IPS DF 6.9 (cell line): ENCODE data around the gene LYPD3.

Experiments
- DNase-seq: peaks from one replicate; pipeline ENCODE4 v3.0.0-alpha.2; 2013; ENCODE audit warnings: low read depth, low spot score
- H3K27ac ChIP-seq: one replicate; pipeline ENCODE4 v1.5.1; 2013; ENCODE audit warnings: low read length, control low read depth
- H3K27me3 ChIP-seq: 2 replicates; pipeline ENCODE4 v1.6.1; 2013; ENCODE audit warnings: mild to moderate bottlenecking, low read length; ENCODE audit not compliant: control insufficient read depth, insufficient read depth
- H3K36me3 ChIP-seq: 2 replicates; pipeline ENCODE4 v1.6.1; 2013; ENCODE audit warnings: low read length; ENCODE audit not compliant: control insufficient read depth, insufficient read depth
- H3K4me1 ChIP-seq: 2 replicates; pipeline ENCODE4 v1.6.1; 2013; ENCODE audit warnings: low read length; ENCODE audit not compliant: control insufficient read depth, insufficient read depth
- H3K4me3 ChIP-seq: 2 replicates; pipeline ENCODE4 v1.5.1; 2013; ENCODE audit warnings: mild to moderate bottlenecking, low read length
- H3K9me3 ChIP-seq: 2 replicates; pipeline ENCODE4 v1.6.1; 2013; ENCODE audit warnings: low read length, inconsistent platforms; ENCODE audit not compliant: control insufficient read depth, insufficient read depth
- WGBS: extraction: QIAGEN DNeasy Blood & Tissue Kit; methylation state at CpG from one replicate; pipeline ENCODE4 v1.1.7; 2013; ENCODE audit warnings: mixed read lengths, missing lambda C conversion rate; ENCODE audit not compliant: insufficient read length, insufficient coverage; 5-methylcytosine and 5-hydroxymethylcytosine counted together

LYPD3 gene

GRCh38 chr19:43420954-43421353, 44.5 kb downstream of the LYPD3 start:
- Histone ChIP-seq H3K9me3 (no peaks in the 10 kb centered on the region), H3K36me3 (no peaks in the 10 kb centered on the region), H3K4me1 (no peaks in the 10 kb centered on the region), H3K27me3 (no peaks in the 10 kb centered on the region), H3K4me3 (no peak overlapping the region), H3K27ac (no peak overlapping the region)
- WGBS: no CpG with 5 or more reads among the region's 6 CpGs
- DNase-seq: no peak

- no peaks in the 10 kb centered on the region for H3K9me3 ChIP-seq
- no peaks in the 10 kb centered on the region for H3K27me3 ChIP-seq
- H3K4me3 ChIP-seq: no peak overlapping the region
- no peak overlapping the region for H3K27ac ChIP-seq
- H3K36me3 ChIP-seq: no peaks in the 10 kb centered on the region
- no peaks in the 10 kb centered on the region; the same call in 1 of the 2 replicates for H3K4me1 ChIP-seq
- no CpG with 5 or more reads among the region's 4 CpGs for WGBS
- DNase-seq: no peak
These were observed 48.3 kb downstream of the LYPD3 start for GRCh38 chr19:43416951-43417623.

- Histone ChIP-seq H3K4me1 (no peaks in the 10 kb centered on the region; the same call in 1 of the 2 replicates), H3K9me3 (no peaks in the 10 kb centered on the region), H3K4me3 (no peak within 1 kb of the TSS), H3K27ac (no peak within 1 kb of the TSS), H3K27me3 (no peaks in the 10 kb centered on the region), H3K36me3 (no peaks in the 10 kb centered on the region)
- no CpG with 5 or more reads among the region's 21 CpGs for WGBS
- DNase-seq: no peak
These were observed 50.9 kb downstream of the LYPD3 start, which contains the start of gene TEX101 for GRCh38 chr19:43414554-43414953. TEX101 (plus strand) TSS chr19:43414890; CDS start chr19:43415920, 1,030 bp downstream.

DNA sequence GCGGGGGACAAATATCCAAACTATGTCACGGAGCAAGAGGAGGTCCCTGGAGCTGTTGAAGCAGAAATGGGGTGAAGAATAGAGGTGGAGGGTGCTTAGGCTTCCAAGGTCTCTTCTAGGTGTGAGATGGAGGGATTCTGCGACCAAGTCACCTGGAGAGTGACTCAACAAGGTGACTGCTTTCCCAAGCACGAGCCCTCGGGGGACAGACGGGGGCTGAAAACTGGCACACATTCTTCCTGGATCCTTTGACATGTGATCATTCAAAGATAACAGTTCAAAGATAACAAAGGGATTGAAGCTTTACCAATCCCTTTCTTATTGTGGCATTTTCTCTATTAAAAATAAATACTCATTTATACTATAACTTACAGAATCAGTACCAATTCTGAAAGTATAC, 53.0 kb downstream of the LYPD3 start:
- Histone ChIP-seq H3K36me3 (no peaks in the 10 kb centered on the region), H3K27ac (no peak overlapping the region), H3K4me3 (no peak overlapping the region), H3K27me3 (no peaks in the 10 kb centered on the region), H3K9me3 (no peaks in the 10 kb centered on the region), H3K4me1 (peaks cover 1% of the 10 kb centered on the region; the same call in 1 of the 2 replicates)
- WGBS: no CpG with 5 or more reads among the region's 6 CpGs
- no peak for DNase-seq
